ENCODE results near the gene MYL6. TPM values are rescaled to one million over a fixed set of nuclear protein-coding genes. Genes with fewer than 3 reads are reported as not detected.

The MYL6 gene
- total and polyA plus RNA-seq, 10 of the 15 experiments (the other 5 are each of a cell fraction or from before 2014, with no cell fraction given): 1,000 to 4,116 (median 1,828) TPM

DNA sequence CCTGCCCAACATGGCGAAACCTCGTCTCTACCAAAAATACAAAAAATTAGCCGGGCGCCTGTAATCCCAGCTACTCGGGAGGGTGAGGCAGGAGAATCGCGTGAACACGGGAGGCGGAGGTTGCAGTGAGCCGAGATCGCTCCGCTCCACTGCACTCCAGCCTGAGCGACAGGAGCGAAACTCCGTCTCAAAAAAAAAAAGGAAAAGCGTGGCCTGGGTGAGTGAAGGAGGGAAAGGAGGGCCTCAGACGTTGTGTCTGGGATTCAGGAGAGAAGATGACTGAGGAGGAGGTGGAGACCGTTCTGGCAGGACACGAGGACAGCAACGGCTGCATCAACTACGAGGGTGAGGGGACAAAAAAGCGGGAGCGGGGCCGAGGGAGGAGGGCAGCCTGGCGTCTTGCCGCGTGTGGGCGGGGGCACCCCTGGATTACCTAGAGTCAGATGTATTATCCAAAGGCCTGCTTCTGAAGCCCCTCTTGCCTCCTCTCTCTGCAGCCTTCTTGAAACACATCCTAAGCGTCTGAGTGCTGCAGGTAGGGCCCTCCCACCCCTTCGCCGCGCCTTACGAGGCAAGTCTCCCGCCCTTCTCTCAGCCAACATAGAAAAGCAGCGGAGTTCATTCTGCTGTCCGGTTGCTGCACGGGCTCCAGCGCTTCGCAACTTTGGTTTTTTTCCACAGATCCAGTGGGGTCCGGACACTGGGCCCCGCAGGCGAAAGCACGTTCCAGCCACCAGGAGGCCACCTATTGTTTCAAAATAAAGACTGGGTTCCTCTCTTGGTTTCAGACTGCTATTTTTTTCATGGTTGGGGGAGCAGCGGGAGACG lies 744 bp upstream of the MYL6 start:
- WGBS (ENCODE audit: insufficient coverage, insufficient replicate concordance, low lambda C conversion rate, missing lambda C conversion rate): 1% methylated on average over 33 of the region's 45 CpGs
- H3K36me3 ChIP-seq (ENCODE audit: control insufficient read depth in 2 of 2, insufficient read depth in 2 of 2, low read length in 1 of 2): peaks cover 20 to 24% of the 10 kb centered on the region in 2 experiments
- DNase-seq (ENCODE audit: low read depth, low spot score) (no peak), ATAC-seq (peak; percentile 67), FAIRE-seq (peak; percentile 27)
- no peaks in the 10 kb centered on the region for H3K9me3 ChIP-seq (replicated peaks; ENCODE audit: control insufficient read depth, insufficient read depth, low read length)
- peak overlapping the region; percentile 81 for H3K9ac ChIP-seq (ENCODE audit: control insufficient read depth, insufficient read depth, low read length)
- peak overlapping the region; percentile 91 for H3K4me2 ChIP-seq (ENCODE audit: control insufficient read depth, insufficient read depth)
- no peaks in the 10 kb centered on the region for H4K20me1 ChIP-seq (ENCODE audit: control insufficient read depth, insufficient read depth)
- SMC1A ChIA-PET (ENCODE audit: uncharacterized antibody, unreplicated experiment): interaction anchor here (0.7 to 2.4 kb wide), 4 partner anchors 30 to 125 kb away, joined by 3 to 12 read pairs (median 6); partner anchors contain the start of gene ESYT1
- peak overlapping the region; percentile 71 for H2AFZ ChIP-seq (ENCODE audit: control insufficient read depth, low read depth, low read length)
- RAD21 ChIA-PET (ENCODE audit: unreplicated experiment): interaction anchor here (0.9 to 2.8 kb wide), 5 partner anchors 27 to 64 kb away, joined by 3 to 18 read pairs (median 4); partner anchors contain the start of genes ESYT1 and RNF41
- H3K27me3 ChIP-seq (replicated peaks in 1 of 2; ENCODE audit: control insufficient read depth in 2 of 2, insufficient read depth in 2 of 2, low read length in 1 of 2): no peaks in the 10 kb centered on the region
- TSS peak; percentile 32 for BruUV-seq (replicated peaks)
- POLR2A ChIA-PET: interaction anchor here (0.6 to 2.4 kb wide), 8 partner anchors 13 to 232 kb away, joined by 3 to 19 read pairs (median 4); partner anchors contain the start of genes ESYT1, PA2G4, RAB5B and RNF41
- peak overlapping the region; percentile 85 for H3K27ac ChIP-seq (ENCODE audit: control insufficient read depth, insufficient read depth)
- H3K4me1 ChIP-seq (ENCODE audit: control insufficient read depth, insufficient read depth, low read length): peaks cover 27% of the 10 kb centered on the region
- intact Hi-C loops (cut with micrococcal nuclease; ENCODE audit: unreplicated experiment) (loop anchor here (1.0 to 2.0 kb wide), 2 partner anchors 31 kb away; partner anchors contain the start of gene SMARCC2), in situ Hi-C loops (cut with MboI) (no loop called here)
- peaks cover 48% of the 10 kb centered on the region for H3K79me2 ChIP-seq (ENCODE audit: control insufficient read depth, insufficient read depth, low read length)
- CTCF ChIA-PET: interaction anchor here (1.0 to 3.6 kb wide), 6 partner anchors 29 to 217 kb away, joined by 4 to 13 read pairs (median 8); partner anchors contain the start of genes ESYT1, PA2G4 and SMARCC2
- H3K4me3 ChIP-seq: peak overlapping the region; percentile 87
- TF ChIP-seq RUNX3 (IDR thresholded peaks at IDR 0.05; ENCODE audit: low read length) (peak; percentile 33), KDM1A (IDR thresholded peaks at IDR 0.05; ENCODE audit: borderline replicate concordance) (no peak), LARP7 (IDR thresholded peaks at IDR 0.05) (peak; percentile 68; the same call in 1 of the 2 replicates), SPI1 (IDR thresholded peaks at IDR 0.05; ENCODE audit: borderline replicate concordance, insufficient read depth, low read depth, low read length) (peak; percentile 48; the same call in 1 of the 2 replicates), HDGF (IDR thresholded peaks at IDR 0.05) (peak; percentile 77; the same call in 1 of the 2 replicates), IRF4 (IDR thresholded peaks at IDR 0.05; ENCODE audit: low read depth, low read length) (no peak), SMC3 (IDR thresholded peaks at IDR 0.05; ENCODE audit: borderline replicate concordance, low read length) (no peak), IKZF1 (conservative IDR thresholded peaks at IDR 0.05) (peak; percentile 10), ASH2L (IDR thresholded peaks at IDR 0.05; ENCODE audit: borderline replicate concordance, low read depth) (no peak), CEBPB (IDR thresholded peaks at IDR 0.05; ENCODE audit: borderline replicate concordance in 1 of 2, low read depth in 2 of 2, low read length in 2 of 2) (no peak), RAD21 (IDR thresholded peaks at IDR 0.05; ENCODE audit: insufficient read depth, low read depth, low read length) (peak; percentile 33), RB1 (IDR thresholded peaks at IDR 0.05; ENCODE audit: borderline replicate concordance) (peak; percentile 75; the same call in 1 of the 2 replicates), FOXM1 (IDR thresholded peaks at IDR 0.05; ENCODE audit: low read depth, low read length) (no peak)
- TF ChIP-seq, protein P1, sequence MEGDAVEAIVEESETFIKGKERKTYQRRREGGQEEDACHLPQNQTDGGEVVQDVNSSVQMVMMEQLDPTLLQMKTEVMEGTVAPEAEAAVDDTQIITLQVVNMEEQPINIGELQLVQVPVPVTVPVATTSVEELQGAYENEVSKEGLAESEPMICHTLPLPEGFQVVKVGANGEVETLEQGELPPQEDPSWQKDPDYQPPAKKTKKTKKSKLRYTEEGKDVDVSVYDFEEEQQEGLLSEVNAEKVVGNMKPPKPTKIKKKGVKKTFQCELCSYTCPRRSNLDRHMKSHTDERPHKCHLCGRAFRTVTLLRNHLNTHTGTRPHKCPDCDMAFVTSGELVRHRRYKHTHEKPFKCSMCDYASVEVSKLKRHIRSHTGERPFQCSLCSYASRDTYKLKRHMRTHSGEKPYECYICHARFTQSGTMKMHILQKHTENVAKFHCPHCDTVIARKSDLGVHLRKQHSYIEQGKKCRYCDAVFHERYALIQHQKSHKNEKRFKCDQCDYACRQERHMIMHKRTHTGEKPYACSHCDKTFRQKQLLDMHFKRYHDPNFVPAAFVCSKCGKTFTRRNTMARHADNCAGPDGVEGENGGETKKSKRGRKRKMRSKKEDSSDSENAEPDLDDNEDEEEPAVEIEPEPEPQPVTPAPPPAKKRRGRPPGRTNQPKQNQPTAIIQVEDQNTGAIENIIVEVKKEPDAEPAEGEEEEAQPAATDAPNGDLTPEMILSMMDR (IDR thresholded peaks at IDR 0.05 in 2 of 3, conservative IDR thresholded peaks at IDR 0.05 in 1 of 3; ENCODE audit: control insufficient read depth in 2 of 3, extremely low read depth in 1 of 3, insufficient read depth in 1 of 3, low read depth in 3 of 3, low read length in 3 of 3): peak; percentile 51 to 65 (median 57)
- TF ChIP-seq, protein P2, sequence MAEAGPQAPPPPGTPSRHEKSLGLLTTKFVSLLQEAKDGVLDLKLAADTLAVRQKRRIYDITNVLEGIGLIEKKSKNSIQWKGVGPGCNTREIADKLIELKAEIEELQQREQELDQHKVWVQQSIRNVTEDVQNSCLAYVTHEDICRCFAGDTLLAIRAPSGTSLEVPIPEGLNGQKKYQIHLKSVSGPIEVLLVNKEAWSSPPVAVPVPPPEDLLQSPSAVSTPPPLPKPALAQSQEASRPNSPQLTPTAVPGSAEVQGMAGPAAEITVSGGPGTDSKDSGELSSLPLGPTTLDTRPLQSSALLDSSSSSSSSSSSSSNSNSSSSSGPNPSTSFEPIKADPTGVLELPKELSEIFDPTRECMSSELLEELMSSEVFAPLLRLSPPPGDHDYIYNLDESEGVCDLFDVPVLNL (IDR thresholded peaks at IDR 0.05; ENCODE audit: low read depth, low read length): 0 out of 2 replicates have a peak, but pooled peaks have one; percentile 69
- TF ChIP-seq, protein P3, sequence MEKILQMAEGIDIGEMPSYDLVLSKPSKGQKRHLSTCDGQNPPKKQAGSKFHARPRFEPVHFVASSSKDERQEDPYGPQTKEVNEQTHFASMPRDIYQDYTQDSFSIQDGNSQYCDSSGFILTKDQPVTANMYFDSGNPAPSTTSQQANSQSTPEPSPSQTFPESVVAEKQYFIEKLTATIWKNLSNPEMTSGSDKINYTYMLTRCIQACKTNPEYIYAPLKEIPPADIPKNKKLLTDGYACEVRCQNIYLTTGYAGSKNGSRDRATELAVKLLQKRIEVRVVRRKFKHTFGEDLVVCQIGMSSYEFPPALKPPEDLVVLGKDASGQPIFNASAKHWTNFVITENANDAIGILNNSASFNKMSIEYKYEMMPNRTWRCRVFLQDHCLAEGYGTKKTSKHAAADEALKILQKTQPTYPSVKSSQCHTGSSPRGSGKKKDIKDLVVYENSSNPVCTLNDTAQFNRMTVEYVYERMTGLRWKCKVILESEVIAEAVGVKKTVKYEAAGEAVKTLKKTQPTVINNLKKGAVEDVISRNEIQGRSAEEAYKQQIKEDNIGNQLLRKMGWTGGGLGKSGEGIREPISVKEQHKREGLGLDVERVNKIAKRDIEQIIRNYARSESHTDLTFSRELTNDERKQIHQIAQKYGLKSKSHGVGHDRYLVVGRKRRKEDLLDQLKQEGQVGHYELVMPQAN (conservative IDR thresholded peaks at IDR 0.05): peak; percentile 35; the same call in 1 of the 2 replicates
